Activated CD4-positive, alpha-beta T cell treated with anti-CD3 and anti-CD28 coated beads, Interleukin-2, amount 50 U/mL, for 24 hours (primary cell): ENCODE measurements around the gene APBB1.

Experiments used
- DNase-seq, 2 donors: peaks; one replicate each; pipeline ENCODE4 v3.0.0-alpha.2; 2020; ENCODE audit warnings: low read depth in 1 of 2, low spot score in 1 of 2

Gene APBB1

DNA sequence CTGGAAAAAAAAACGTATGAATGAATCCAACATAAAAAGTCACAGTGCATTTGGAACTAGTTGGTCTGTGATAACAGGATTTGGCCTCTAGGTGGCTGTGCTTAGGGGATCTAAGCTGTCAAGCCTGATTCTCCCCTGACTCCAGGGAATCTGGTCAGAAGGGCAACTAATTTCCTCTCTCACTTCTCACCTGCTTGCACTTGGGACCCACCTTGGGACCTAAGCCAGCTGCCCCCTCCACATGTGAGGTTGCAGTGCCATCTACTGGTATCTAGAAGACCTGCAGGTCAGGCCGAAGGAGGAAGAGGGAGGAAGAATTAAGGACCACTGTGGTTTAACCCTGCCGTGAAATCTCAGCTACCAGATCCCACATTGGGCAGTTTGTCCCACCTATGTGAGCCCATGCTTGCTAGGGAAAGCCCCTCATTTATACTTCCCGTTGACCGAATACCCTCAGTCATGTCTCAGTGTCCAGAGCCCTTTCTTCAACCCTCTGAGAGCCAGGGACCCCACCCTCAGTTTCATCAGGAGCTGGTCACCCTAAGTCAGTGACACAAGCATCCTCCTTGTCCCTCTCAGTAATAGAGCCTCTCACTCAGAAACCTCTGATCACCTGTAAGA is 65.4 kb downstream of the APBB1 start:
- peak; percentile 37 to 58 for DNase-seq

GRCh38 chr11:6351782-6352382 is 67.0 kb downstream of the APBB1 start:
- DNase-seq = no peak

DNA sequence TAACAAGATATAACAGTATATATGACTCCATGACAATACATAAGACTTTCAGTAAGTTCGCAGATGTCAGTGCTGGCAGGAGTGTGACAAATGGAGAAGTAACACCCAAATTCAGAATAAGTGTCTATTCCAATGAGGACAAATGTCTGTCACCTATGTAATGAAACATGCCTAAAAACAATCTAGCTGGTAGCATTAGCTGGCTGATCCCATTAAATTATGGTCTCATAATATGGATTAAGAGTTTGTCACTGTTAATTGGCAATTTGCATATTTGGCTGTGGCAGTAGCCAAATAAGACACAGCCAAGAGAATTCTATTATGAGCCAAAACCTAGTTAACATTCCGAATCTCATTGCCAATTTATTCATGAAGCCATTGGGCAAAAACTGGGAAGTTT is 68.4 kb downstream of the APBB1 start:
- DNase-seq = no peak

GRCh38 chr11:6350043-6350442 is 68.9 kb downstream of the APBB1 start:
- DNase-seq = no peak

DNA sequence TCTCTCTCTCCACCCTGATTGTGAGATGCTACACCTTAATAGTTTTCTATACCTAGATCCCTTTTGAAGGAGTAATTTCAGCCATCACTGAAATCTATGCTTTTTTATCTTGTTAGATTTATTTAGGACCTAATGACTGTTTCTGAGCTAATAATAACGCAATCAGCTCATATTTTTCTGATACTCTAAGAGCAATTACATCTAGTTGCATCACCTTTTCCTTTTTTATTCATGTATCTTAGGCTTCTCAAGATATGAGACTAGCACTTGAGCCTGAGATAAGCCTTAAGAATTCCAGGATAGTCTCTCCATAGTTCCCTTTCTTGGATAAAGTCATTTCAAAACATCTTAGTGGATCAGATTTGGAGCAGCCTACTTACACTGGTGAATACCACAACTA is 73.5 kb downstream of the APBB1 start:
- DNase-seq = no peak
